ENCODE measurements around the gene ERLEC1. TPM values are rescaled to one million over a fixed set of nuclear protein-coding genes. Genes with fewer than 3 reads are reported as not detected.

ERLEC1 gene, protein sequence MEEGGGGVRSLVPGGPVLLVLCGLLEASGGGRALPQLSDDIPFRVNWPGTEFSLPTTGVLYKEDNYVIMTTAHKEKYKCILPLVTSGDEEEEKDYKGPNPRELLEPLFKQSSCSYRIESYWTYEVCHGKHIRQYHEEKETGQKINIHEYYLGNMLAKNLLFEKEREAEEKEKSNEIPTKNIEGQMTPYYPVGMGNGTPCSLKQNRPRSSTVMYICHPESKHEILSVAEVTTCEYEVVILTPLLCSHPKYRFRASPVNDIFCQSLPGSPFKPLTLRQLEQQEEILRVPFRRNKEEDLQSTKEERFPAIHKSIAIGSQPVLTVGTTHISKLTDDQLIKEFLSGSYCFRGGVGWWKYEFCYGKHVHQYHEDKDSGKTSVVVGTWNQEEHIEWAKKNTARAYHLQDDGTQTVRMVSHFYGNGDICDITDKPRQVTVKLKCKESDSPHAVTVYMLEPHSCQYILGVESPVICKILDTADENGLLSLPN
- 36.4 and 37.9 TPM in 2 replicates for total RNA-seq
- long read RNA-seq, transcript ERLEC1-202 (13 exons, 2,271 nt) = minor isoform, 40 of 177 reads
- long read RNA-seq, transcript ERLEC1-201 (14 exons, 2,433 nt) = major isoform, 108 of 177 reads
- long read RNA-seq, partial matches to known transcripts = 7 of 177 reads
- long read RNA-seq, other reads (novel, unspliced or antisense) = 20 of 177 reads

DNA sequence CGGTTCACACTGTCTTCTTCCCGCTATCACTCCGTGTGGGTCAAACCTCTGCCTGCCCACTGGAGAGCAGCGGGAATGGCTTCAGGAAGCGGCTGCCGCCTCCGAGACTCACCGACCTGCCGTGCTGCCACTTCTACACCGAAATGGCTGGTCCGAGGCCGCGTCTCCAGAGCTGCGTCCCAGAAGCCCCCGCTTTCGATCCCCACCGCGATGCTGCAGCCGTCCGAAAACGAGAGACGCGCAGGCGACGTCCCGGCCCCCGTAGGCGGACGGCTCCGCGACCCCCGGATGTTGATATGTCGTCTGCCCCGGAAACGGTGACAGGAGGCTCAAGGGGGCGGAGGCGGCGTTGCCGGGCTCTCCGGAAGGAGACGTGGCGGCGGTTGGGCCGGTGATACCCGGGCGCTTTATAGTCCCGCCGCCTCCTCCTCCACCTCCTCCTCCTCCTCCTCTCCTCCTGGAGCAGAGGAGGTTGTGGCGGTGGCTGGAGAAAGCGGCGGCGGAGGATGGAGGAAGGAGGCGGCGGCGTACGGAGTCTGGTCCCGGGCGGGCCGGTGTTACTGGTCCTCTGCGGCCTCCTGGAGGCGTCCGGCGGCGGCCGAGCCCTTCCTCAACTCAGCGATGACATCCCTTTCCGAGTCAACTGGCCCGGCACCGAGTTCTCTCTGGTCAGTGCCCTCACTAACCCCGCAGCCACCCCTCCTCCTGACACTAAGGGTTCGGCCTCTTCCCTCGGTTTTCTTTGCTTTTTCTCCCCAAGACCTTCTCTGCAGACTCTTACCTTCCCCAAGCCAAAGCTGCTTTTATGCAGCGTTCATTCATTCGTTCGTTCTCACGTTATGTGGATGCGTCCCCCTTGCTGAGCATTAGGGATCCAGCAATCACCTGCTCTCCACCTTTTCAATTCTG is at the start of gene ERLEC1, which contains the start of gene ASB3:
TSS of gene ERLEC1 (plus strand) at position 340 of the 909 bp plus-strand sequence. CDS start at position 507, 167 bp downstream.
TSS of gene ASB3 (minus strand) at position 249 of the 909 bp plus-strand sequence. CDS start 21,381 bp downstream, outside the sequence.
- Mint-ChIP-seq H3K27ac (peak within 1 kb of the TSS; percentile 99), H3K36me3 (ENCODE audit: insufficient read depth) (peaks cover 1% of the 10 kb centered on the region), H3K4me3 (ENCODE audit: low read depth) (peak within 1 kb of the TSS; percentile 91), H3K4me1 (ENCODE audit: low read depth) (peaks cover 25% of the 10 kb centered on the region), H3K27me3 (no peaks in the 10 kb centered on the region), H3K9me3 (ENCODE audit: low read depth) (no peaks in the 10 kb centered on the region)
- DNase-seq (ENCODE audit: low spot score, unreplicated experiment) = peak; percentile 80
- TF ChIP-seq, protein P1, sequence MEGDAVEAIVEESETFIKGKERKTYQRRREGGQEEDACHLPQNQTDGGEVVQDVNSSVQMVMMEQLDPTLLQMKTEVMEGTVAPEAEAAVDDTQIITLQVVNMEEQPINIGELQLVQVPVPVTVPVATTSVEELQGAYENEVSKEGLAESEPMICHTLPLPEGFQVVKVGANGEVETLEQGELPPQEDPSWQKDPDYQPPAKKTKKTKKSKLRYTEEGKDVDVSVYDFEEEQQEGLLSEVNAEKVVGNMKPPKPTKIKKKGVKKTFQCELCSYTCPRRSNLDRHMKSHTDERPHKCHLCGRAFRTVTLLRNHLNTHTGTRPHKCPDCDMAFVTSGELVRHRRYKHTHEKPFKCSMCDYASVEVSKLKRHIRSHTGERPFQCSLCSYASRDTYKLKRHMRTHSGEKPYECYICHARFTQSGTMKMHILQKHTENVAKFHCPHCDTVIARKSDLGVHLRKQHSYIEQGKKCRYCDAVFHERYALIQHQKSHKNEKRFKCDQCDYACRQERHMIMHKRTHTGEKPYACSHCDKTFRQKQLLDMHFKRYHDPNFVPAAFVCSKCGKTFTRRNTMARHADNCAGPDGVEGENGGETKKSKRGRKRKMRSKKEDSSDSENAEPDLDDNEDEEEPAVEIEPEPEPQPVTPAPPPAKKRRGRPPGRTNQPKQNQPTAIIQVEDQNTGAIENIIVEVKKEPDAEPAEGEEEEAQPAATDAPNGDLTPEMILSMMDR (IDR thresholded peaks at IDR 0.05; ENCODE audit: unreplicated experiment) = no peak

GRCh38 chr2:53737091-53737490 is 49.8 kb upstream of the ERLEC1 start:
- TF ChIP-seq, protein P1 (IDR thresholded peaks at IDR 0.05; ENCODE audit: unreplicated experiment) = no peak
- no peak overlapping the region for H3K4me3 Mint-ChIP-seq (ENCODE audit: low read depth)
- no peaks in the 10 kb centered on the region for H3K4me1 Mint-ChIP-seq (ENCODE audit: low read depth)
- H3K27me3 Mint-ChIP-seq = no peaks in the 10 kb centered on the region
- no peak for DNase-seq (ENCODE audit: low spot score, unreplicated experiment)
- H3K27ac Mint-ChIP-seq = no peak overlapping the region
- peaks cover 21% of the 10 kb centered on the region for H3K36me3 Mint-ChIP-seq (ENCODE audit: insufficient read depth)
- H3K9me3 Mint-ChIP-seq (ENCODE audit: low read depth) = peaks cover 13% of the 10 kb centered on the region

- TF ChIP-seq, protein P1 (IDR thresholded peaks at IDR 0.05; ENCODE audit: unreplicated experiment) = no peak
- no peaks in the 10 kb centered on the region for H3K4me1 Mint-ChIP-seq (ENCODE audit: low read depth)
- no peak for DNase-seq (ENCODE audit: low spot score, unreplicated experiment)
- H3K27ac Mint-ChIP-seq = no peak overlapping the region
- no peaks in the 10 kb centered on the region for H3K27me3 Mint-ChIP-seq
- no peak overlapping the region for H3K4me3 Mint-ChIP-seq (ENCODE audit: low read depth)
- peaks cover 13% of the 10 kb centered on the region for H3K9me3 Mint-ChIP-seq (ENCODE audit: low read depth)
- H3K36me3 Mint-ChIP-seq (ENCODE audit: insufficient read depth) = peaks cover 17% of the 10 kb centered on the region
These were observed 47.8 kb upstream of the ERLEC1 start for GRCh38 chr2:53739032-53739431.

DNA sequence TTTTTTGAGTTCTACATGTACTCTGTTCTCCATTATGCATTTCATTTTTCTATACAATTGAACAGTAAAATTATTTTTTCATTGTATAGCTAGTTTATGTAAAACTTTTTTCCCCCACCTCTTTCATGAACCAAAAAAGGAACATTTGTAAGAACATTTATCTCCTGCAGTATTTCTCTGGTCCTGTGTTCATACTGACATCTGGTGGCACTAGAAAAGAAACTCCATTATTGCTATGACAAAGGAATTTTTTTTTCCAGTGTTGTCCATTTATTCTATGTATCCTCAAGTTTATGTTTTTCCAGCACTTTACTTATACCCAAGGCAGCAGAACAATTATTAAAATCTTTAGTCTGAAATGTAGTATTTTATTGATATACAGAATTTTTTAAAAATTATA is 46.7 kb upstream of the ERLEC1 start:
- no peak for DNase-seq (ENCODE audit: low spot score, unreplicated experiment)
- peaks cover 4% of the 10 kb centered on the region for H3K9me3 Mint-ChIP-seq (ENCODE audit: low read depth)
- no peak overlapping the region for H3K27ac Mint-ChIP-seq
- H3K4me3 Mint-ChIP-seq (ENCODE audit: low read depth) = no peak overlapping the region
- peaks cover 9% of the 10 kb centered on the region for H3K36me3 Mint-ChIP-seq (ENCODE audit: insufficient read depth)
- TF ChIP-seq, protein P1 (IDR thresholded peaks at IDR 0.05; ENCODE audit: unreplicated experiment) = peak; percentile 53
- H3K27me3 Mint-ChIP-seq = no peaks in the 10 kb centered on the region
- no peaks in the 10 kb centered on the region for H3K4me1 Mint-ChIP-seq (ENCODE audit: low read depth)

Data from progenitor cell of endocrine pancreas (in vitro differentiated cells).